Measurements from ENCODE around the gene HDAC1.

HDAC1 gene

GRCh38 chr1:32331549-32331948 is 39.7 kb downstream of the HDAC1 start:
- peak overlapping the region in 2 of 3 experiments; percentile 6 to 39 for H3K27ac Mint-ChIP-seq
- peaks cover 22% of the 10 kb centered on the region for H3K4me1 Mint-ChIP-seq
- peak overlapping the region; percentile 4 to 78 (median 24) for H3K4me3 Mint-ChIP-seq
- H3K36me3 Mint-ChIP-seq (ENCODE audit: low read depth) = peaks cover 75% of the 10 kb centered on the region
- H3K27me3 Mint-ChIP-seq (ENCODE audit: low read depth) = no peaks in the 10 kb centered on the region
- H3K9me3 Mint-ChIP-seq = no peaks in the 10 kb centered on the region
- TF ChIP-seq CTCF (IDR thresholded peaks at IDR 0.05; ENCODE audit: unreplicated experiment in 3 of 3) = no peak

- TF ChIP-seq CTCF (IDR thresholded peaks at IDR 0.05; ENCODE audit: unreplicated experiment in 3 of 3) = no peak
- H3K36me3 Mint-ChIP-seq (ENCODE audit: low read depth) = peaks cover 68% of the 10 kb centered on the region
- H3K4me1 Mint-ChIP-seq = peaks cover 22% of the 10 kb centered on the region
- no peaks in the 10 kb centered on the region for H3K27me3 Mint-ChIP-seq (ENCODE audit: low read depth)
- H3K27ac Mint-ChIP-seq = peak overlapping the region in 2 of 3 experiments; percentile 45 to 63
- peak overlapping the region; percentile 63 to 78 (median 76) for H3K4me3 Mint-ChIP-seq
- H3K9me3 Mint-ChIP-seq = no peaks in the 10 kb centered on the region
Observed at GRCh38 chr1:32332290-32333079, 40.6 kb downstream of the HDAC1 start.

DNA sequence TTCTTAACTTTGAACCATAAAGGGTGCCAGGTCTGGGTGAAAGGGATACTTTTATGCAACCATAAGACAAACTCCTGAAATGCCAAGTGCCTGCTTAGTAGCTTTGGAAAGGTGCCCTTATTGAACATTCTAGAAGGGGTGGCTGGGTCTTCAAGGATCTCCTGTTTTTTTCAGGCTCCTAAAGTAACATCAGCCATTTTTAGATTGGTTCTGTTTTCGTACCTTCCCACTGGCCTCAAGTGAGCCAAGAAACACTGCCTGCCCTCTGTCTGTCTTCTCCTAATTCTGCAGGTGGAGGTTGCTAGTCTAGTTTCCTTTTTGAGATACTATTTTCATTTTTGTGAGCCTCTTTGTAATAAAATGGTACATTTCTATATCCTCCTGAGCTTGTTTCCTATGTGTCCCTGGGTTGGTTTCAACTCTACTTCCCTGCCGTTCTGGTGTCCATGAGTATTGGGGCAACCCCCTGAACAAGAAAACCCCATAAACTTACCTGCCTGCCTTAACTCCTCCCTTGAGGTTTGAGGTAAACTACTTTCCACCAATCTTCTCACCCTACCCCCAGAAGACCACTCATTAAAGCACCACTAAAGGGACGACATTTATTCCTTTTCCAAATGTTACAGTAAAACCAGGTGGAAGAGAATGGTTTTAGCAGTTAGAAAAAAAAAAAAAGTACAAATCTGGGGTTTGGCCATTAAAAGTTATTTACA is 41.5 kb downstream of the HDAC1 start:
- H3K4me3 Mint-ChIP-seq = peak overlapping the region; percentile 98
- peaks cover 62% of the 10 kb centered on the region for H3K36me3 Mint-ChIP-seq (ENCODE audit: low read depth)

GRCh38 chr1:32334274-32334861 is 42.5 kb downstream of the HDAC1 start:
- no peaks in the 10 kb centered on the region for H3K27me3 Mint-ChIP-seq (ENCODE audit: low read depth)
- H3K27ac Mint-ChIP-seq = peak overlapping the region; percentile 66 to 93 (median 84)
- H3K9me3 Mint-ChIP-seq = no peaks in the 10 kb centered on the region
- peaks cover 52% of the 10 kb centered on the region for H3K36me3 Mint-ChIP-seq (ENCODE audit: low read depth)
- peak overlapping the region; percentile 98 for H3K4me3 Mint-ChIP-seq
- peaks cover 36% of the 10 kb centered on the region for H3K4me1 Mint-ChIP-seq
- no peak for TF ChIP-seq CTCF (IDR thresholded peaks at IDR 0.05; ENCODE audit: unreplicated experiment in 3 of 3)

More for the DNA sequence above, 41.5 kb downstream of the HDAC1 start:
- Mint-ChIP-seq H3K27ac (peak overlapping the region; percentile 37 to 74 (median 66)), H3K9me3 (no peaks in the 10 kb centered on the region), H3K27me3 (ENCODE audit: low read depth) (no peaks in the 10 kb centered on the region), H3K4me1 (peaks cover 31% of the 10 kb centered on the region)
- TF ChIP-seq CTCF (IDR thresholded peaks at IDR 0.05; ENCODE audit: unreplicated experiment in 3 of 3) = no peak

- TF ChIP-seq CTCF (IDR thresholded peaks at IDR 0.05; ENCODE audit: unreplicated experiment in 3 of 3) = peak; percentile 63 to 77 (median 68)
- peak overlapping the region; percentile 84 to 94 (median 93) for H3K27ac Mint-ChIP-seq
- H3K4me1 Mint-ChIP-seq = peaks cover 42% of the 10 kb centered on the region
- H3K27me3 Mint-ChIP-seq (ENCODE audit: low read depth) = no peaks in the 10 kb centered on the region
- peak overlapping the region; percentile 98 for H3K4me3 Mint-ChIP-seq
- peaks cover 46% of the 10 kb centered on the region for H3K36me3 Mint-ChIP-seq (ENCODE audit: low read depth)
- no peaks in the 10 kb centered on the region for H3K9me3 Mint-ChIP-seq
Observed at GRCh38 chr1:32334864-32335534, 43.1 kb downstream of the HDAC1 start.
